H1 (cell line): Measurements from ENCODE around the gene LARP1. TPM values are rescaled to one million over a fixed set of nuclear protein-coding genes. Genes with fewer than 3 reads are reported as not detected.

Source experiments
- CTCF ChIA-PET: fragments of 300-600 bp; sonication (Branson Sonifier 250); formaldehyde crosslinking; loops from one replicate; lab custom pipeline; 2021; ENCODE audit not compliant: partially characterized antibody; lab: Charles Lee
- POLR2A ChIA-PET: fragments of 300-600 bp; sonication (Branson Sonifier 250); formaldehyde crosslinking; loops from one replicate; lab custom pipeline; 2021; ENCODE audit warnings: inconsistent platforms; ENCODE audit not compliant: partially characterized antibody; lab: Charles Lee
- DNase-seq, 2 experiments: peaks; one replicate each; pipeline versions ENCODE4 v3.0.0 to v3.0.0-alpha.2; 2010 to 2022; ENCODE audit warnings: low spot score in 2 of 2, low read depth in 1 of 2, mixed read lengths in 1 of 2
- FAIRE-seq: peaks from 2 replicates; lab custom pipeline; 2011; peaks lifted over from hg19 to GRCh38; lab: Jason Lieb, UNC
- H2AFZ ChIP-seq: 2 replicates; pipeline ENCODE4 v1.8.1; 2012; ENCODE audit warnings: low read length, inconsistent platforms
- H2AK5ac ChIP-seq: 2 replicates; pipeline ENCODE4 v1.6.1; 2013; ENCODE audit warnings: low read depth, low read length
- H2BK120ac ChIP-seq: replicated peaks from 2 replicates; pipeline ENCODE3; 2013; ENCODE audit warnings: low read depth, low read length, inconsistent platforms
- H2BK12ac ChIP-seq: 2 replicates; pipeline ENCODE4 v1.6.1; 2013; ENCODE audit warnings: low read depth, low read length
- H2BK15ac ChIP-seq: 2 replicates; pipeline ENCODE4 v1.6.1; 2013; ENCODE audit warnings: low read length
- H2BK20ac ChIP-seq: 2 replicates; pipeline ENCODE4 v1.6.1; 2013; ENCODE audit warnings: low read length
- H2BK5ac ChIP-seq: 2 replicates; pipeline ENCODE4 v1.6.1; 2013; ENCODE audit warnings: low read depth, low read length
- H3K14ac ChIP-seq: 2 replicates; pipeline ENCODE4 v1.6.1; 2013; ENCODE audit warnings: inconsistent platforms; ENCODE audit not compliant: insufficient read length
- H3K18ac ChIP-seq: 2 replicates; pipeline ENCODE4 v1.6.1; 2013; ENCODE audit warnings: low read length; ENCODE audit errors: extremely low read depth
- H3K23ac ChIP-seq: 2 replicates; pipeline ENCODE4 v1.6.1; 2013; ENCODE audit warnings: inconsistent platforms; ENCODE audit not compliant: insufficient read length
- H3K23me2 ChIP-seq: 2 replicates; pipeline ENCODE4 v1.6.1; 2013; ENCODE audit warnings: low read depth, low read length
- H3K27ac ChIP-seq: 2 replicates; pipeline ENCODE4 v1.6.1; 2011; ENCODE audit warnings: low read depth, low read length, inconsistent platforms
- H3K27me3 ChIP-seq, 4 experiments: replicated peaks in 1 of 4; 1 replicate in 1 of 4; 2 replicates in 3 of 4; pipeline versions ENCODE4 v1.6.1 to v1.8.1; 2011 to 2013; ENCODE audit warnings: low read length in 3 of 4, mild to moderate bottlenecking in 3 of 4, inconsistent platforms in 2 of 4, mixed read lengths in 2 of 4, moderate library complexity in 1 of 4; ENCODE audit not compliant: control insufficient read depth in 3 of 4, insufficient read depth in 3 of 4; ENCODE audit errors: extremely low read depth in 1 of 4
- H3K36me3 ChIP-seq, 4 experiments: 2 replicates each; pipeline versions ENCODE4 v1.6.1 to v1.8.1; 2011 to 2013; ENCODE audit warnings: mild to moderate bottlenecking in 4 of 4, low read length in 3 of 4, moderate library complexity in 2 of 4, control low read depth in 1 of 4, inconsistent platforms in 1 of 4; ENCODE audit not compliant: insufficient read depth in 4 of 4, control insufficient read depth in 2 of 4
- H3K4ac ChIP-seq: replicated peaks from 2 replicates; pipeline ENCODE3; 2013; ENCODE audit warnings: low read length, low read depth, mixed read lengths, inconsistent platforms; ENCODE audit not compliant: insufficient read length
- H3K4me1 ChIP-seq, 4 experiments: replicated peaks in 1 of 4; 1 replicate in 1 of 4; 2 replicates in 3 of 4; pipeline versions ENCODE4 v1.6.1 to v1.8.1; 2011 to 2013; ENCODE audit warnings: low read length in 3 of 4, inconsistent platforms in 2 of 4, mixed read lengths in 1 of 4; ENCODE audit not compliant: insufficient read depth in 4 of 4, control insufficient read depth in 3 of 4
- H3K4me2 ChIP-seq, 2 experiments: 2 replicates each; pipeline versions ENCODE4 v1.6.1 to v1.8.1; 2011 to 2013; ENCODE audit warnings: low read depth in 2 of 2, low read length in 2 of 2, control low read depth in 1 of 2, inconsistent platforms in 1 of 2, mild to moderate bottlenecking in 1 of 2; ENCODE audit not compliant: insufficient read depth in 1 of 2
- H3K4me3 ChIP-seq, 4 experiments: fragments of 200-600, 300-600 bp in 1 of 4; sonication (generic), shearing (Covaris generic), sonication (Bioruptor Twin) in 1 of 4; 2 replicates each; pipeline versions ENCODE4 v1.5.1 to v1.8.1; 2011 to 2016; ENCODE audit warnings: low read length in 4 of 4, low read depth in 3 of 4, control low read depth in 2 of 4, inconsistent platforms in 2 of 4, mild to moderate bottlenecking in 2 of 4, mixed read lengths in 1 of 4, moderate library complexity in 1 of 4; ENCODE audit not compliant: insufficient read depth in 2 of 4; ENCODE audit errors: extremely low read depth in 1 of 4
- H3K56ac ChIP-seq: replicated peaks from 2 replicates; pipeline ENCODE3; 2013; ENCODE audit warnings: low read depth, mild to moderate bottlenecking, mixed read lengths, low read length, inconsistent platforms; ENCODE audit not compliant: insufficient read length
- H3K79me1 ChIP-seq: 2 replicates; pipeline ENCODE4 v1.6.1; 2013; ENCODE audit warnings: low read depth, low read length, control low read depth
- H3K79me2 ChIP-seq, 2 experiments: 2 replicates each; pipeline versions ENCODE4 v1.6.1 to v1.8.1; 2012 to 2013; ENCODE audit warnings: low read length in 2 of 2, mild to moderate bottlenecking in 2 of 2, inconsistent platforms in 1 of 2; ENCODE audit not compliant: insufficient read depth in 2 of 2, control insufficient read depth in 1 of 2
- H3K9ac ChIP-seq, 4 experiments: replicated peaks in 1 of 4; 1 replicate in 1 of 4; 2 replicates in 3 of 4; pipeline versions ENCODE4 v1.6.1 to v1.8.1; 2011 to 2013; ENCODE audit warnings: low read depth in 3 of 4, low read length in 3 of 4, control low read depth in 2 of 4, mild to moderate bottlenecking in 2 of 4, moderate library complexity in 2 of 4, inconsistent platforms in 1 of 4; ENCODE audit errors: extremely low read depth in 1 of 4
- H3K9me3 ChIP-seq, 2 experiments: 2 replicates each; pipeline versions ENCODE4 v1.6.1 to v1.8.1; 2012 to 2013; ENCODE audit warnings: mild to moderate bottlenecking in 2 of 2, moderate library complexity in 2 of 2, control low read depth in 1 of 2, inconsistent platforms in 1 of 2, low read depth in 1 of 2, low read length in 1 of 2, mixed read lengths in 1 of 2; ENCODE audit not compliant: insufficient read depth in 2 of 2
- H4K20me1 ChIP-seq, 2 experiments: replicated peaks in 1 of 2; 2 replicates each; pipeline versions ENCODE3 to v1.8.1; 2011 to 2013; ENCODE audit warnings: inconsistent platforms in 2 of 2, low read length in 2 of 2, mild to moderate bottlenecking in 1 of 2; ENCODE audit not compliant: insufficient read depth in 2 of 2, control insufficient read depth in 1 of 2
- H4K5ac ChIP-seq: 2 replicates; pipeline ENCODE4 v1.6.1; 2013; ENCODE audit warnings: low read length, low read depth, mixed read lengths, inconsistent platforms; ENCODE audit not compliant: insufficient read length
- H4K8ac ChIP-seq: 2 replicates; pipeline ENCODE4 v1.8.0; 2013; ENCODE audit warnings: mild to moderate bottlenecking, moderate library complexity, low read length, inconsistent platforms; ENCODE audit not compliant: insufficient read depth; ENCODE audit errors: extremely low read depth
- H4K91ac ChIP-seq: replicated peaks from 2 replicates; pipeline ENCODE3; 2013; ENCODE audit warnings: low read length, mixed read lengths, inconsistent platforms; ENCODE audit not compliant: insufficient read length
- BACH1 ChIP-seq: IDR thresholded peaks from 2 replicates; pipeline ENCODE4 v1.6.1; 2012; ENCODE audit warnings: low read length, improper control_type of control experiment
- CBX5 ChIP-seq: fragments of 300-800, 300-1000 bp; sonication (generic); IDR thresholded peaks from 2 replicates; pipeline ENCODE4 v1.7.1; 2016; ENCODE audit warnings: antibody characterized with exemption, low read length, low read depth
- CBX8 ChIP-seq: fragments of 300-800, 300-1000 bp; sonication (generic); IDR thresholded peaks from 2 replicates; pipeline ENCODE4 v1.7.1; 2016; ENCODE audit warnings: low read depth, low read length, borderline replicate concordance
- CTBP2 ChIP-seq: IDR thresholded peaks from 2 replicates; pipeline ENCODE4 v1.7.0; 2011; ENCODE audit warnings: borderline replicate concordance, mild to moderate bottlenecking, moderate library complexity, mixed read lengths, low read length; ENCODE audit not compliant: insufficient read depth, insufficient read length
- JUN ChIP-seq: IDR thresholded peaks from 2 replicates; pipeline ENCODE4 v1.6.1; 2011; ENCODE audit warnings: low read depth, mild to moderate bottlenecking, improper control_type of control experiment, low read length
- KDM1A ChIP-seq: fragments of 200-600, 300-600 bp; sonication (generic); IDR thresholded peaks from 2 replicates; pipeline ENCODE4 v1.7.1; 2016; ENCODE audit warnings: mild to moderate bottlenecking, low read length, borderline replicate concordance
- MAFK ChIP-seq: IDR thresholded peaks from 2 replicates; pipeline ENCODE4 v1.6.1; 2012; ENCODE audit warnings: low read depth, mild to moderate bottlenecking, improper control_type of control experiment, low read length
- POLR2A ChIP-seq, 2 experiments: IDR thresholded peaks; 1 replicate in 1 of 2; 2 replicates in 1 of 2; pipeline ENCODE4 v1.6.1; 2011; ENCODE audit warnings: low read depth in 2 of 2, low read length in 2 of 2, mild to moderate bottlenecking in 2 of 2; ENCODE audit errors: control extremely low read depth in 1 of 2
- RNF2 ChIP-seq: fragments of 200-900, 300-1000 bp; sonication (generic); IDR thresholded peaks from 2 replicates; pipeline ENCODE4 v1.7.1; 2016; ENCODE audit warnings: borderline replicate concordance, low read depth, mild to moderate bottlenecking, antibody characterized with exemption, low read length; ENCODE audit not compliant: poor library complexity, severe bottlenecking; ENCODE audit errors: missing control alignments
- SUZ12 ChIP-seq: fragments of 200-600 bp; sonication (generic); IDR thresholded peaks from 2 replicates; pipeline ENCODE4 v1.6.1; 2012; ENCODE audit warnings: mild to moderate bottlenecking, inconsistent platforms, low read length, moderate library complexity, mixed read lengths
- TCF12 ChIP-seq: IDR thresholded peaks from 2 replicates; pipeline ENCODE4 v1.6.1; 2011; ENCODE audit warnings: low read depth, mild to moderate bottlenecking, low read length
- ZNF274 ChIP-seq: IDR thresholded peaks from 2 replicates; pipeline ENCODE4 v1.7.0; 2012; ENCODE audit warnings: low read length, borderline replicate concordance; ENCODE audit errors: extremely low read depth
- WGBS, 2 experiments: shearing (Covaris generic) in 1 of 2; methylation state at CpG; one replicate each; pipeline versions ENCODE4 v1.1.6 to v1.1.7; 2013 to 2015; ENCODE audit warnings: low lambda C conversion rate in 2 of 2, mixed read lengths in 2 of 2, inconsistent platforms in 1 of 2, low coverage in 1 of 2, missing lambda C conversion rate in 1 of 2; ENCODE audit not compliant: insufficient replicate concordance in 2 of 2, insufficient coverage in 1 of 2, insufficient read length in 1 of 2; ENCODE audit errors: extremely low coverage in 1 of 2, missing lambda C conversion rate in 1 of 2; 5-methylcytosine and 5-hydroxymethylcytosine counted together
- polyA plus RNA-seq, 7 experiments: library from polyadenylated mRNA; depleted of rRNA in 3 of 7; stranded (reverse) in 5 of 7; unstranded in 2 of 7; fragments of >200 nt in 5 of 7; fragments of 200-250 nt in 2 of 7; gene quantifications; 1 replicate in 5 of 7; 2 replicates in 1 of 7; 4 replicates in 1 of 7; pipeline versions ENCODE4 v1.2.1 to v1.2.3, GENCODE V29; 2011 to 2013; ENCODE audit warnings: missing spikeins in 2 of 7, mixed read lengths in 2 of 7
- total RNA-seq: library from RNA; stranded (reverse); fragmentation: NEBNext Ultra II Directional; extraction: Animal tissue kit (Norgen Biotek cat#: 25700); gene quantifications from 2 replicates; pipeline ENCODE4 v1.2.1, GENCODE V29; 2021

Gene LARP1
- total and polyA plus RNA-seq, 2 of the 8 experiments (the other 6 are each of a cell fraction or from before 2014, with no cell fraction given), result 106 to 422 TPM

DNA sequence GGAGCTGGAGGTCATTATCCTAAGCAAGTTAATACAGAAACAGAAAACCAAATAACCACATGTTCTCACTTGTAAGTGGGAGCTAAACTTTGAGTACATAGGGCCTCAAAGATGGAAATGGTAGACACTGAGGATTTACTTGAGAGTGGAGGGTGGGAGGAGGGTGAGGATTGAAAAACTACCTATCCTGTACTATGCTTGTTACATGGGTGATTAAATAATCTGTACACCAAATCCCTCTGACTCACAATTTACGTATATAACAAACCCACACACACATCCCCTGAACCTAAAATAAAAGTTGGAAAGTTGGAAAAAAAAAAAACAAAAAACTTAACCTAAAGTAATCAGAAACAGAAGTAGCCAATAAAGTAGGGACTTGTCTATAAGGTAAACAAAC, 48.8 kb upstream of the LARP1 start:
- no peak overlapping the region for H4K8ac ChIP-seq
- H2AK5ac ChIP-seq, result no peak overlapping the region
- peaks cover 0 to 6% (median 3%) of the 10 kb centered on the region in 4 experiments; a peak in 3 of 7 replicates for H3K4me1 ChIP-seq
- H4K20me1 ChIP-seq, result no peaks in the 10 kb centered on the region
- no peak overlapping the region for H3K4me2 ChIP-seq
- no peak overlapping the region for H3K14ac ChIP-seq
- no peak overlapping the region for H2BK5ac ChIP-seq
- no peak overlapping the region for H3K4me3 ChIP-seq
- H3K27me3 ChIP-seq, result no peaks in the 10 kb centered on the region
- H3K79me2 ChIP-seq, result no peaks in the 10 kb centered on the region
- no peak overlapping the region for H2AFZ ChIP-seq
- FAIRE-seq, result no peak
- no peak overlapping the region for H2BK20ac ChIP-seq
- no peaks in the 10 kb centered on the region for H3K23me2 ChIP-seq
- no peak overlapping the region for H3K27ac ChIP-seq
- 78% methylated on average over 1 of the region's 1 CpG; no CpG with 5 or more reads in 1 of the 2 experiments for WGBS, 2 experiments
- H3K18ac ChIP-seq, result no peak overlapping the region
- H2BK12ac ChIP-seq, result no peak overlapping the region
- no peak overlapping the region for H3K9ac ChIP-seq
- no peaks in the 10 kb centered on the region for H3K9me3 ChIP-seq
- no peak for TF ChIP-seq MAFK
- no peak for TF ChIP-seq JUN
- no peak for TF ChIP-seq RNF2
- no peak for TF ChIP-seq CTBP2
- no peak for TF ChIP-seq KDM1A
- TF ChIP-seq CBX5, result no peak
- TF ChIP-seq TCF12, result no peak
- TF ChIP-seq POLR2A (IDR thresholded peaks at IDR 0.05; ENCODE audit: control extremely low read depth in 1 of 2, low read depth in 2 of 2, low read length in 2 of 2), result no peak
- no peak for TF ChIP-seq ZNF274
- TF ChIP-seq CBX8, result no peak
- no peak for TF ChIP-seq SUZ12
- no peak for TF ChIP-seq BACH1
- H3K4ac ChIP-seq, result no peak overlapping the region
- no peak overlapping the region for H4K91ac ChIP-seq
- ChIA-PET CTCF (no interaction called here), POLR2A (no interaction called here)
- H3K56ac ChIP-seq, result no peak overlapping the region
- H2BK15ac ChIP-seq, result no peak overlapping the region
- H3K79me1 ChIP-seq, result no peaks in the 10 kb centered on the region
- no peak overlapping the region for H3K23ac ChIP-seq
- no peak overlapping the region for H2BK120ac ChIP-seq
- H3K36me3 ChIP-seq, result no peaks in the 10 kb centered on the region
- DNase-seq, result no peak
- H4K5ac ChIP-seq, result no peak overlapping the region
